K562 (cell line): ENCODE measurements around the gene MLN. TPM values are rescaled to one million over a fixed set of nuclear protein-coding genes. Genes with fewer than 3 reads are reported as not detected.

Experiments used
- ATAC-seq: fragments of 200-7000 bp; cut with Tn5 transposase; 3 replicates; pipeline ENCODE4 v1.9.1; 2020; ENCODE audit warnings: moderate library complexity
- BruUV-seq: library from RNA; stranded (reverse); fragments of 400-500 nt; replicated peaks from 2 replicates; lab custom pipeline; 2021; lab: Mats Ljungman, UMichigan
- CTCF ChIA-PET: fragments of 300-600 bp; formaldehyde crosslinking; extraction: SDS; loops from one replicate; lab custom pipeline; 2021; ENCODE audit warnings: low intra/inter-chr PET ratio; lab: Yijun Ruan, JAX
- POLR2A ChIA-PET: fragments of 300-600, 350-650 bp; sonication (Branson Sonifier 250); formaldehyde crosslinking; extraction: SDS; loops from one replicate; lab custom pipeline; 2021; ENCODE audit warnings: antibody characterized with exemption, inconsistent platforms; lab: Yijun Ruan, JAX
- DNase-seq, 4 experiments: peaks; one replicate each; pipeline versions ENCODE4 v3.0.0 to v3.0.0-alpha.2; 2011 to 2018; ENCODE audit warnings: low spot score in 3 of 4, mixed read lengths in 3 of 4; ENCODE audit errors: extremely low read depth in 1 of 4
- FAIRE-seq: peaks from 2 replicates; lab custom pipeline; 2011; peaks lifted over from hg19 to GRCh38; lab: Jason Lieb, UNC
- H2AFZ ChIP-seq: 2 replicates; pipeline ENCODE4 v1.6.0; 2011; ENCODE audit warnings: low read depth, low read length, control low read depth, inconsistent platforms
- H3K27ac ChIP-seq: fragments of 200-600 bp; 3 replicates; pipeline ENCODE4 v1.8.0; 2011; ENCODE audit warnings: low read depth, mild to moderate bottlenecking, control low read depth, inconsistent platforms, low read length, moderate library complexity, mixed read lengths; ENCODE audit errors: extremely low read depth
- H3K27me3 ChIP-seq, 2 experiments: fragments of 300-600 bp in 1 of 2; 2 replicates in 1 of 2; 3 replicates in 1 of 2; pipeline versions ENCODE4 v1.6.0 to v1.8.0; 2011; ENCODE audit warnings: inconsistent platforms in 2 of 2, low read length in 2 of 2, mild to moderate bottlenecking in 1 of 2, mixed read lengths in 1 of 2, moderate library complexity in 1 of 2; ENCODE audit not compliant: control insufficient read depth in 2 of 2, insufficient read depth in 2 of 2
- H3K36me3 ChIP-seq: fragments of 300-600 bp; 3 replicates; pipeline ENCODE4 v1.8.0; 2011; ENCODE audit warnings: mild to moderate bottlenecking, low read length, inconsistent platforms; ENCODE audit not compliant: control insufficient read depth, insufficient read depth
- H3K4me1 ChIP-seq, 2 experiments: fragments of 200-600 bp in 1 of 2; replicated peaks in 1 of 2; 2 replicates in 1 of 2; 3 replicates in 1 of 2; pipeline versions ENCODE4 v1.5.1 to v1.8.0; 2011; ENCODE audit warnings: inconsistent platforms in 2 of 2, low read length in 2 of 2, mild to moderate bottlenecking in 1 of 2, mixed read lengths in 1 of 2, moderate library complexity in 1 of 2; ENCODE audit not compliant: control insufficient read depth in 2 of 2, insufficient read depth in 2 of 2
- H3K4me2 ChIP-seq: 2 replicates; pipeline ENCODE4 v1.6.1; 2011; ENCODE audit warnings: low read length, control low read depth, inconsistent platforms, mixed read lengths; ENCODE audit not compliant: insufficient read depth
- H3K4me3 ChIP-seq: fragments of 200-600 bp; sonication (generic), shearing (Covaris generic); 2 replicates; pipeline ENCODE4 v1.5.1; 2016; ENCODE audit warnings: control low read depth, inconsistent platforms
- H3K79me2 ChIP-seq: fragments of 200-600 bp; 3 replicates; pipeline ENCODE4 v1.8.0; 2011; ENCODE audit warnings: low read length, inconsistent platforms; ENCODE audit not compliant: control insufficient read depth, insufficient read depth
- H3K9ac ChIP-seq, 2 experiments: 2 replicates each; pipeline versions ENCODE4 v1.6.0 to v1.6.1; 2011; ENCODE audit warnings: low read depth in 2 of 2, low read length in 2 of 2, control low read depth in 1 of 2, inconsistent platforms in 1 of 2, mild to moderate bottlenecking in 1 of 2, mixed read lengths in 1 of 2; ENCODE audit not compliant: insufficient read depth in 1 of 2
- H3K9me1 ChIP-seq: one replicate; pipeline ENCODE4 v1.6.0; 2011; ENCODE audit warnings: inconsistent platforms, mild to moderate bottlenecking, low read length, moderate library complexity; ENCODE audit not compliant: control insufficient read depth, insufficient read depth
- H3K9me3 ChIP-seq: replicated peaks from 2 replicates; pipeline ENCODE4 v1.5.1; 2011; ENCODE audit warnings: low read depth, low read length, inconsistent platforms; ENCODE audit not compliant: control insufficient read depth, insufficient read depth
- H4K20me1 ChIP-seq: replicated peaks from 2 replicates; pipeline ENCODE4 v1.6.1; 2011; ENCODE audit warnings: low read length, inconsistent platforms, mixed read lengths; ENCODE audit not compliant: control insufficient read depth, insufficient read depth
- GTF2F1 ChIP-seq: IDR thresholded peaks from 2 replicates; pipeline ENCODE4 v1.6.1; 2011; ENCODE audit warnings: low read depth, low read length, improper control_type of control experiment
- MGA ChIP-seq: fragments of 450-650 bp; IDR thresholded peaks from 2 replicates; pipeline ENCODE4 v1.6.1; 2016; ENCODE audit warnings: mild to moderate bottlenecking, moderate library complexity
- MTA3 ChIP-seq: fragments of 450-650 bp; formaldehyde crosslinking; IDR thresholded peaks from 2 replicates; pipeline ENCODE4 v1.6.1; 2017; ENCODE audit warnings: mild to moderate bottlenecking, borderline replicate concordance
- POLR3G ChIP-seq: IDR thresholded peaks from 2 replicates; pipeline ENCODE4 v1.6.1; 2011; ENCODE audit not compliant: insufficient read length, insufficient replicate concordance; ENCODE audit errors: extremely low read depth
- RFX5 ChIP-seq: IDR thresholded peaks from 2 replicates; pipeline ENCODE4 v1.6.1; 2011; ENCODE audit warnings: low read depth, mild to moderate bottlenecking, improper control_type of control experiment, low read length
- ZNF586 ChIP-seq: fragments of 450-650 bp; formaldehyde crosslinking; conservative IDR thresholded peaks from 2 replicates; pipeline ENCODE4 v1.4.0; 2020; ENCODE audit warnings: mild to moderate bottlenecking, moderate library complexity
- ZNF780A ChIP-seq: fragments of 250-450 bp; sonication (Bioruptor Pico); IDR thresholded peaks from 2 replicates; pipeline ENCODE4 v1.5.0; 2021; ENCODE audit warnings: mild to moderate bottlenecking
- ZNF79 ChIP-seq: fragments of 250-450 bp; sonication (Bioruptor Pico); IDR thresholded peaks from 2 replicates; pipeline ENCODE4 v1.4.0; 2020; ENCODE audit warnings: low read depth, mild to moderate bottlenecking, moderate library complexity
- WGBS: fragments of 100-300 bp; shearing (Covaris generic); methylation state at CpG from one replicate; pipeline ENCODE4 v1.1.6; 2016; ENCODE audit warnings: low coverage, mixed read lengths; ENCODE audit not compliant: insufficient coverage; ENCODE audit errors: missing lambda C conversion rate; 5-methylcytosine and 5-hydroxymethylcytosine counted together
- in situ Hi-C: fragments of 300-500 bp; cut with MboI; formaldehyde crosslinking; loops from 4 replicates; pipeline ENCODE4 v1.15.0; 2018; ENCODE audit warnings: inconsistent platforms, mixed read lengths
- intact Hi-C: fragments of 100-400 bp; cut with micrococcal nuclease; formaldehyde crosslinking; loops from 2 replicates; pipeline ENCODE4 v1.14.2; 2022
- polyA plus RNA-seq, 8 experiments: library from polyadenylated mRNA; depleted of rRNA in 4 of 8; stranded (reverse) in 5 of 8; unstranded in 3 of 8; fragments of >200 nt; fragmentation: Nextera tagmentation in 2 of 8; fragmentation: Illumina TruSeq in 1 of 8; extraction: Ambion mirVana in 2 of 8; extraction: Trizol in 1 of 8; gene quantifications; 2 replicates each; pipeline versions ENCODE4 v1.2.1 to v1.2.3, GENCODE V29; 2011 to 2014; ENCODE audit warnings: inconsistent platforms in 1 of 8, missing spikeins in 1 of 8
- total RNA-seq, 7 experiments: library from RNA; depleted of rRNA in 6 of 7; stranded (reverse); fragments of >200 nt in 6 of 7; fragmentation: Illumina TruSeq in 2 of 7; extraction: Trizol in 2 of 7; gene quantifications; 2 replicates each; pipeline versions ENCODE4 v1.2.1 to v1.2.3, GENCODE V29; 2011 to 2021; ENCODE audit warnings: low replicate concordance in 1 of 7

MLN gene
- total and polyA plus RNA-seq, 9 of the 15 experiments (the other 6 are each of a cell fraction or from before 2014, with no cell fraction given), result not detected

GRCh38 chr6:33839399-33840047 is 35.7 kb upstream of the MLN start (continued):
- TF ChIP-seq ZNF586 (CRISPR knock-in tag), result no peak
- no peak for TF ChIP-seq ZNF79 (CRISPR knock-in tag)

GRCh38 chr6:33838983-33839382 is 35.2 kb upstream of the MLN start:
- no peak overlapping the region for H3K4me3 ChIP-seq
- peaks cover 9% of the 10 kb centered on the region for H3K9me1 ChIP-seq
- peak overlapping the region; percentile 55 to 62; a peak in 3 of 4 replicates for H3K9ac ChIP-seq
- WGBS, result 72% methylated on average over 10 of the region's 10 CpGs
- in situ Hi-C loops (no loop called here), intact Hi-C loops (no loop called here)
- H3K27ac ChIP-seq, result peak overlapping the region; percentile 96
- H3K36me3 ChIP-seq, result no peaks in the 10 kb centered on the region
- ATAC-seq (no peak), FAIRE-seq (no peak), DNase-seq (no peak)
- no peaks in the 10 kb centered on the region for H3K9me3 ChIP-seq
- H3K79me2 ChIP-seq, result no peaks in the 10 kb centered on the region
- ChIA-PET POLR2A (interaction anchor here (2.4 kb wide), 1 partner anchor 19 kb away, joined by 7 read pairs; no protein-coding TSS in a partner anchor), CTCF (interaction anchor here (0.6 kb wide), 1 partner anchor 18 kb away, joined by 3 read pairs; no protein-coding TSS in a partner anchor)
- peak overlapping the region; percentile 90 for H2AFZ ChIP-seq
- no TSS peak for BruUV-seq
- H3K4me1 ChIP-seq, result peaks cover 50 to 52% of the 10 kb centered on the region in 2 experiments
- H4K20me1 ChIP-seq, result no peaks in the 10 kb centered on the region
- no peaks in the 10 kb centered on the region for H3K27me3 ChIP-seq
- peak overlapping the region; percentile 81; the same call in 1 of the 2 replicates for H3K4me2 ChIP-seq
- no peak for TF ChIP-seq RFX5
- TF ChIP-seq GTF2F1, result no peak
- TF ChIP-seq MGA, result peak; percentile 39; the same call in 1 of the 2 replicates
- TF ChIP-seq POLR3G, result no peak
- no peak for TF ChIP-seq MTA3
- TF ChIP-seq ZNF780A, result no peak
